PC-9 (cell line): ENCODE measurements around the gene SKAP2.

Experiments
- CTCF ChIP-seq: fragments of 200-600 bp; sonication (generic); conservative IDR thresholded peaks from 2 replicates; pipeline ENCODE4 v1.6.1; 2017; ENCODE audit warnings: mixed run types, antibody characterized with exemption, mild to moderate bottlenecking, moderate library complexity
- EZH2 ChIP-seq: fragments of 200-600 bp; sonication (generic); IDR thresholded peaks from 2 replicates; pipeline ENCODE4 v1.8.0; 2017; ENCODE audit warnings: antibody characterized with exemption, low read depth

- no peak for TF ChIP-seq CTCF
- no peak for TF ChIP-seq EZH2
These were observed 226.2 kb downstream of the SKAP2 start for GRCh38 chr7:26638140-26638539.
